RWPE1 (cell line): Measurements from ENCODE around the gene SYNDIG1.

ENCODE experiments used
- CTCF ChIA-PET: fragments of 350-600 bp; sonication (Branson Sonifier 250); formaldehyde crosslinking; extraction: SDS; loops from one replicate; lab custom pipeline; 2021; lab: Yijun Ruan, JAX
- POLR2A ChIA-PET: fragments of 400-600 bp; formaldehyde crosslinking; extraction: SDS; loops from one replicate; lab custom pipeline; 2020; ENCODE audit warnings: antibody characterized with exemption; ENCODE audit not compliant: low non-redundant PET; lab: Yijun Ruan, JAX
- DNase-seq: peaks from one replicate; pipeline ENCODE4 v3.0.0; 2012; ENCODE audit warnings: low spot score
- H3K27ac ChIP-seq: fragments of 450-650 bp; 2 replicates; pipeline ENCODE4 v1.5.1; 2017
- CTCF ChIP-seq: fragments of 450-650 bp; conservative IDR thresholded peaks from 2 replicates; pipeline ENCODE4 v1.5.1; 2017; ENCODE audit warnings: low read depth, mild to moderate bottlenecking

Gene SYNDIG1

DNA sequence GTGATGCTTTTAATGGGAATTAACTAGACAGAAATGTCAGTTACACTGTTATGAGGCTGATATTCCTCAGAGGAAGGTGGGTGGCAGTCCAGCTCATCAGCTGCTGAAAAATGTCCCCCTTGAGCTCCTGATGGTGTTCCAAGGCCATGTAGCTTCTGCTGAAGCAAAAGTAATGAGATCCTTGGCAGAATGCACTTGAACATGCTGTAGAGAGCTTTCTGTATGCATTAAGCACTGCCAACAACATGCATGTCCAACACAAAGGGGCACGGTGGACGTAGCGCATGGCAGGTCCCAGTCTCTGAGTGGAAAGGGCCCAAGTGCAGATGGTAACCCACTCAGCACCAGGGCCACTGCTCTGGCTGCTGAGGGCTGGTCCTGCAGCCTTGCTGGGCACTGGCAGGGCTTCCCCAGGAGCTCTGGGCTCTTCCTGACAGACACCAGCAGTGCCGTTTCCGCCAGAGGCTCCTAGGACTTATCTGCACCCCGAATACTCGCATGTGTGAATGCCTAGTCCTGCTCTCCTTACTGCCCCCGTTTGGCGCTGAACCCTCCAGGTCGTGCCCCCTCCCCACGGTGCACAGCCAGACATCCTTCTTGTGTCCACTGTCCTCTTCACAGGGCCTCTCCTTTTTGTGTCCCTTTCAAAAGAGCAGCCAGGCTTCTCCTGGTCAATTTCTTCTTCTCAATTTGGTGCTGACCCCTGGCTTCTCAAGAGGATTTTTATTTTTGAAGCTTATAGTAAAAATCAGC lies 18.6 kb upstream of the SYNDIG1 start:
- no peak overlapping the region for H3K27ac ChIP-seq
- no peak for DNase-seq
- TF ChIP-seq CTCF, result no peak
- CTCF ChIA-PET, result no interaction called here
- POLR2A ChIA-PET, result no interaction called here

DNA sequence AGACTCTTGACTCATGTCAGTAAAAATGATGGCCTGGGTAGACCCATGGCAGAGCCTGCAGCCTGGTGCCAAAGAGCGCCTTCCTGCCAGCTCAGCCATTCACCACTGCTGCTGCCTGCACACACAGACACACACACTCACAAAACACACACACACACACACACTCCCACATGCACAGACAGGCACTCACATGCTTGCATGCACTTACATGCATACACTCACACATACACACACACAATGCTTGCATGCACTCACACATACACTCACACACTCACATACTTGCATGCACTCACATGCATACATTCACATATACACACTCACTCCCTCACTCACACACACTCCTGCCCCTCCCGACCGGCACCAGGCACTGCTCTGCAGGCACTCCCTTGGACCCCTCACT lies 18.0 kb upstream of the SYNDIG1 start:
- no peak for TF ChIP-seq CTCF
- no peak for DNase-seq
- H3K27ac ChIP-seq, result no peak overlapping the region
- CTCF ChIA-PET, result no interaction called here
- POLR2A ChIA-PET, result no interaction called here

DNA sequence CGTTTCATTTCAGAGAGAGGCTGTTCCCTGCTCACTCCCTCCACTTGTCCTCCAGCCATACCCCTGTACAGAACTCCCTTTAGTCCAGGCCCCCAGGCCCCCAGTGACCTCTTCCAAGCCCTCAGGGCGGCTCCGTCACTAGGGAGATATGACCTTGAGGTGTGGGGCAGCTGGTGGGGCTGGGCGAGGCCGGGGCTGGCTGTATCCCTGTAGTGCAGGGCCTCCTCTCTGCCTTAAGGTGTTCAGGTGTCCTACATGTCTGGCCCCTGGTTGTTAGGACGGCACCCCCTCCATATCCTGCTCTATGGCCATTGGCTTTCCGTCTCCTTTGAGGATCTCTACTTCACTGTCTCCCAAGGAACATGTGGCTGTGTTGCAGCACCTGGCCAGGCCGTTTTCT lies 17.4 kb upstream of the SYNDIG1 start:
- TF ChIP-seq CTCF, result no peak
- H3K27ac ChIP-seq, result no peak overlapping the region
- POLR2A ChIA-PET, result no interaction called here
- DNase-seq, result no peak
- CTCF ChIA-PET, result no interaction called here

DNA sequence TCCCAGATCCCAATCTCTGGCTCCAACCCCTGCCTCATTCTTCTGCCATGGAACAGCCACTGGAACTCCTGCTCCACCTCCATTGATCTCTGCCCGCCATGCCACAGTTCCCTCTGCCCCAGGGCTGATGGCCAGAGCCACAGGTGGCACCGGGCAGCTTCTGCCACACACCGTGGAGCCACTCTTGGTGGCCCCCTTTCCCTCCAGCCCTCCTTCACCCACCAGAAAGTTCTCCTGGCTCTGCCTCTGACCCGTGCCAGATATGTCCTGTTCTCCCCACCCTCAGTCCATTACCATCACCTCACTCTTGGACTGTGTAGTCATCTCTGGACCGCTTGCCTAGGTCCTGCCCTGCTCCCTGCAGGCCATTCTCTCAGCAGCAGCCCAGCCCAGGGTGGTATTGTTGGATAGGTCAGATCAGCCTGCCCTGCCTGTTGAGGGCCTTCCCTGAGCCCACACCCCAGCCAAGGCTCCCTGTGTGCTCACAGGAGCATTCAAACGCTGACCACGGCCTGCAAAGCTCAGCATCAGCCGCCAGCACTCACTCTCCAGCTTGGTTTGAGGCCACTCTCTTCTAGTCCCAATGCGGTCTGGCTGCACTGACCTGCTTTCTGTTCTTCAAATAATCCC lies 16.8 kb upstream of the SYNDIG1 start:
- CTCF ChIA-PET, result no interaction called here
- H3K27ac ChIP-seq, result no peak overlapping the region
- DNase-seq, result no peak
- POLR2A ChIA-PET, result no interaction called here
- TF ChIP-seq CTCF, result no peak

- no peak for TF ChIP-seq CTCF
- H3K27ac ChIP-seq, result no peak overlapping the region
- no peak for DNase-seq
- ChIA-PET POLR2A (no interaction called here), CTCF (no interaction called here)
Measured at GRCh38 chr20:24453869-24454268, 15.6 kb upstream of the SYNDIG1 start.

- POLR2A ChIA-PET, result no interaction called here
- no peak overlapping the region for H3K27ac ChIP-seq
- no peak for DNase-seq
- CTCF ChIA-PET, result no interaction called here
- no peak for TF ChIP-seq CTCF
Measured at GRCh38 chr20:24455081-24455480, 14.3 kb upstream of the SYNDIG1 start.
